Measurements from ENCODE around the gene RXRA. TPM values are rescaled to one million over a fixed set of nuclear protein-coding genes. Genes with fewer than 3 reads are reported as not detected.
A peak's percentile ranks its signal among the peaks of the same experiment; 100 is the strongest.

The RXRA gene
- total RNA-seq, 2 donors from 2014 or later = 68.2 to 72.0 TPM

- TF ChIP-seq CTCF (IDR thresholded peaks at IDR 0.05) = no peak
- DNase-seq = no peak
- peaks cover 5% of the 10 kb centered on the region for H3K4me1 ChIP-seq
- no peak overlapping the region for H3K27ac ChIP-seq
- H3K36me3 ChIP-seq = no peaks in the 10 kb centered on the region
- H3K9ac ChIP-seq (ENCODE audit: low read depth in 2 of 2, low read length in 2 of 2) = no peak overlapping the region
- H3K27me3 ChIP-seq = no peaks in the 10 kb centered on the region
- H3K4me3 ChIP-seq = no peak overlapping the region
- intact Hi-C loops (cut with DNase I) = no loop called here
- no peaks in the 10 kb centered on the region for H3K9me3 ChIP-seq
Measured at GRCh38 chr9:134402182-134402581, 75.9 kb downstream of the RXRA start.

GRCh38 chr9:134403292-134403681 lies 77.0 kb downstream of the RXRA start:
- intact Hi-C loops (cut with DNase I) = no loop called here
- H3K27me3 ChIP-seq = no peaks in the 10 kb centered on the region
- H3K9me3 ChIP-seq = no peaks in the 10 kb centered on the region
- peaks cover 9% of the 10 kb centered on the region for H3K4me1 ChIP-seq
- H3K27ac ChIP-seq = no peak overlapping the region
- peak overlapping the region in 1 of 2 donors; percentile 14 for H3K9ac ChIP-seq (ENCODE audit: low read depth in 2 of 2, low read length in 2 of 2)
- no peak overlapping the region for H3K4me3 ChIP-seq
- DNase-seq = no peak
- no peaks in the 10 kb centered on the region for H3K36me3 ChIP-seq
- TF ChIP-seq CTCF (IDR thresholded peaks at IDR 0.05) = no peak

- peak; percentile 63 for DNase-seq
- H3K9ac ChIP-seq (ENCODE audit: low read depth in 2 of 2, low read length in 2 of 2) = no peak overlapping the region
- H3K36me3 ChIP-seq = no peaks in the 10 kb centered on the region
- no peaks in the 10 kb centered on the region for H3K9me3 ChIP-seq
- H3K27ac ChIP-seq = peak overlapping the region; percentile 7
- no peak for TF ChIP-seq CTCF (IDR thresholded peaks at IDR 0.05)
- intact Hi-C loops (cut with DNase I) = no loop called here
- H3K27me3 ChIP-seq = no peaks in the 10 kb centered on the region
- H3K4me3 ChIP-seq = no peak overlapping the region
- peaks cover 9% of the 10 kb centered on the region for H3K4me1 ChIP-seq
Measured at GRCh38 chr9:134403682-134404301, 77.5 kb downstream of the RXRA start.

- Histone ChIP-seq H3K9ac (ENCODE audit: low read depth in 2 of 2, low read length in 2 of 2) (peak overlapping the region in 1 of 2 donors; percentile 7), H3K36me3 (no peaks in the 10 kb centered on the region), H3K4me1 (peaks cover 9% of the 10 kb centered on the region), H3K27ac (peak overlapping the region; percentile 7), H3K4me3 (no peak overlapping the region), H3K27me3 (no peaks in the 10 kb centered on the region), H3K9me3 (no peaks in the 10 kb centered on the region)
- intact Hi-C loops (cut with DNase I) = no loop called here
- no peak for TF ChIP-seq CTCF (IDR thresholded peaks at IDR 0.05)
- no peak for DNase-seq
Measured at GRCh38 chr9:134404376-134405358, 78.4 kb downstream of the RXRA start.

- Histone ChIP-seq H3K4me1 (peaks cover 9% of the 10 kb centered on the region), H3K9me3 (no peaks in the 10 kb centered on the region), H3K4me3 (no peak overlapping the region), H3K27me3 (no peaks in the 10 kb centered on the region), H3K27ac (peak overlapping the region; percentile 22), H3K36me3 (no peaks in the 10 kb centered on the region), H3K9ac (ENCODE audit: low read depth in 2 of 2, low read length in 2 of 2) (no peak overlapping the region)
- TF ChIP-seq CTCF (IDR thresholded peaks at IDR 0.05) = no peak
- no peak for DNase-seq
- intact Hi-C loops (cut with DNase I) = no loop called here
Measured at GRCh38 chr9:134405527-134405926, 79.3 kb downstream of the RXRA start.
